Kidney glomerular epithelial cell (primary cell): ENCODE results near the gene HIRA.
"Not testable (repeated sequence)": the region's sequence is repeated elsewhere in the genome, so short reads cannot be mapped to it uniquely, and the experiment has no call there.

Source experiments
- DNase-seq: peaks from one replicate; lab custom pipeline; 2025; lab: John Stamatoyannopoulos, UW

The HIRA gene

DNA sequence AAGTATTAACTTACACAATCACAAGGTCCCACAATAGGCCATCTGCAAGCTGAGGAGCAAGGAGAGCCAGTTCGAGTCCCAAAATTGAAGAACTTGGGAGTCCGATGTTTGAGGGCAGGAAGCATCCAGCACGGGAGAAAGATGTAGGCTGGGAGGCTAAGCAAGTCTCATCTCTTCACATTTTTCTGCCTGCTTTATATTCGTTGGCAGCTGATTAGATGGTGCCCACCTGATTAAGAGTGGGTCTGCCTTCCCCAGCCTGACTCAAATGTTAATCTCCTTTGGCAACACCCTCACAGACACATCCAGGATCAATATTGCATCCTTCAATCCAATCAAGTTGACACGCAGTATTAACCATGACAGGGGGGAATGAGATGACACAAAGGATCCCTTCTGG lies 101.3 kb downstream of the HIRA start:
- DNase-seq: not testable (repeated sequence)

DNA sequence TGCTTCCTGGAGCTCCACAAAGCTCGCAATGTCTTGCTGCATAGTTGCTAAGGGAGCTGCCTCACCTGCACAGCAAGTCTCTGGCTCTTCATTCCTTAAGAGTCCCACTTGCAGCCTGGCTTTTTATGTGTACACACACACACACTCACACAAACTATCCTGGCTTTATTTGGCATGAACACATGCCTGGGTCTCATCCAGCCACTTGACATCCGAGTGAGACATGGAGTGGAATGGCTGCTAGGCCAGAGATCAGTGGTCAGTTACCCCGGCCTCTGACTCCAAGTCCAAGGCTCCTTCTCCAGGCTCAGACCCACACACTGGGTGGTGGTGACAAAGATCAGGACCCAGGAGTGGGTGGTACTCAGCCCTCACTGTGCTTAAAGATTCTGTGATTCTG lies 102.1 kb downstream of the HIRA start:
- no peak for DNase-seq

DNA sequence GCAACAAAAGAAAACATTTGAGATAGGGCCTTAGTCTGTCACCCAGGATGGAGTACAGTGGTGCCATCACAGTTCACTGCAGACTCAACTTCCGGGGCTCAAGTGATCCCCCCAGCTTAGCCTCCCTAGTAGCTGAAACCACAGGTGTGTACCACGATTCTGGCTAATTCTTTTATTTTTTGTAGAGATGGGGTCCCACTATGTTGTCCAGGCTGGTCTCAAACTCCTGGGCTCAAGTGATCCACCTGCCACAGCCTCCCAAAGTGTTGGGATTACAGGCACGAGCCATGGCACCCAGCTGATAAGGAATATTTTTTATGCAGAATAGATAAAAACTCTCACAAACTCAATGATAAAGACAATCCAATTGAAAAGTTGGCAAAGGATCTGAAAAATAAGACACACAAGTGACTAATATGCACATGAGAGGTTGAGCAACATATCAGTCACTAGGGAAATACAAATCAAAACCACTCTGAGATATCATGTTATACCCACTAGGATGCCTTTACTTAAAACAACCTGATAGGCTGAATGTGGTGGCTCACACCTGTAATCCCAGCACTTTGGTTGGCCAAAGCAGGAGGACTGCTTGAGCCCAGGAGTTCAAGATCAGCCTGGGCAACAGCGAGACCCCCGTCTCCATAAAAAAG lies 106.1 kb downstream of the HIRA start:
- no peak for DNase-seq

DNA sequence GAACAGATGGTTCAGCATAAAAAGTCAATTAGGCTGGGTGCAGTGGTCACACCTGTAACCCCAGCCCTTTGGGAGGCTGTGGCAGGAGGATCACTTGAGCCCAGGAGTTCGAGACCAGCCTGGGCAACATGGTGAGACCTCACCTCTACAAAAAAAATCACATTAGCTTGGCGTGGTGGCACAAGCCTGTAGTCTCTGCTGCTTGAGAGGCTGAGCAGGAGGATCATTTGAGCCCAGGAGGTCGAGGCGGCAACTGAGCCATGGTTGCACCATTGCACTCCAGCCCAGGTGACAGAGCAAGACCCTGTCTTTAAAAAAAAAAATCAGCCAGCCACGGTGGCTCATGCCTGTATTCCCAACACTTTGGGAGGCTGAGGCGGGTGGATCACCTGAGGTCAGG lies 108.1 kb downstream of the HIRA start:
- not testable (repeated sequence) for DNase-seq

DNA sequence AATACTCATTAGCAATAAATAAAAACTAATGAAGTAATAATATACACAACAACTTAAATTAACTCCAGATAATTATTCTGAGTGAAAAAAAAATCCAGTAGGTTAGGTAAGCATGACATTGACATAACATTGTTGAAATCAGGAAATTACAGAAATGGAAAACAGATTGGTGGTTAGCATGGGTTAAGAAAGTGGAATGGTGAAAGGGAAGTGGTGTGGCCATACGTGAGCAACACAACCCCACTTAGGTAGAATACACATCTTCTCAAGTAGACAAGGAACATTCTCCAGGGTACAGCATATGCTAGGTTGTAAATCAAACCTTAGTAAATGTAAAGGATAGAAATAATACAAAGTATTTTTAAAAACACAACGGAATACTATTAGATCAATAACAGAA lies 109.8 kb downstream of the HIRA start:
- DNase-seq: no peak

DNA sequence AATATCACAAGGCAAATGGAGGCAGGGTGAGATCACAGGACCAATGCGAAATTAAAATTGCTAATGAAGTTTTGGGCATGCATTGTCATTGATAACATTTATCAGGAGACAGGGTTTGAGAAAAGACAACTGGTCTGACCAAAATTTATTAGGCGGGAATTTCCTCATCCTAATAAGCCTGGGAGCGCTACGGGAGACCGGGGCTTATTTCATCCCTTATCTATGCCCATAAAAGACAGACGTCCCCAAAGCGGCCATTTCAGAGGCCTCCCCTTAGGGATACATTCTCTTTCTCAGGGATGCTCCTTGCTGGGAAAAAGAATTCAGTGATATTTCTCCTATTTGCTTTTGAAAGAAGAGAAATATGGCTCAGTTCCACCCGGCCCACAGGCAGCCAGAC lies 111.4 kb downstream of the HIRA start:
- not testable (repeated sequence) for DNase-seq

DNA sequence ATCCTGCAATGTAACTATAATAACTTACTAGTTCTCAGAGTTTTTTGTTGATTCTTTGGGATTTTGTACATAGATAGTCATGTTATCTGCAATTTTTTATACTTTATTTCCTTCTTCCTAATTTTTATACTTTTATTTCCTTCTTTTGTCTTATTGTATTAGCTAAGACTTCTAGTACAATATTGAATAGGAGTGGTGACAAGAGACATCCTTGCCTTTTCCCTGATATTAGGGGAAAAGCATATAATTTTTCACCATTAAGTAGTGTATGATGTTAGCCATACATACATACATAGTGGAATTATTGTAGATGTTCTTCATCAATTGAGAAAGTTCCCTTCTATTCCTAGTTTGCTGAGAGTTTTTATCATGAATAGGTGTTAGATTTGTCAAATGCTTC lies 112.3 kb downstream of the HIRA start:
- no peak for DNase-seq

DNA sequence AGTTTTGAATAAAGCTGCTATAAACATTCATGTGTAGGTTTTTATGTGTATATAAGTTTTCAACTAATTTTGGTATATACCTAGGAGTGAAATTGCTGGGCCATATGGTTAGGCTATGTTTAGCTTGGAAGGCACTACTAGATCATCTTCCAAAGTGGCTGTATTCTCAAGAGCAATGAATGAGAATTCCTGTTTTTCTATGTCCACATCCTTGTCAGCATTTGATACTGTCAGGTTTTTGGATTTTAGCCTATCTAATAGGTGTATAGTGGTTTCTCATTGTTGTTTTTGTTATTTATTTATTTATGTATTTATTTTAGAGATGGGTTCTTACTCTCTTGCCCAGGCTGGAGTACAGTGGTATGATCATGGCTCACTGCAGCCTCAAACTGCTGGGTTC lies 113.7 kb downstream of the HIRA start:
- DNase-seq: no peak

DNA sequence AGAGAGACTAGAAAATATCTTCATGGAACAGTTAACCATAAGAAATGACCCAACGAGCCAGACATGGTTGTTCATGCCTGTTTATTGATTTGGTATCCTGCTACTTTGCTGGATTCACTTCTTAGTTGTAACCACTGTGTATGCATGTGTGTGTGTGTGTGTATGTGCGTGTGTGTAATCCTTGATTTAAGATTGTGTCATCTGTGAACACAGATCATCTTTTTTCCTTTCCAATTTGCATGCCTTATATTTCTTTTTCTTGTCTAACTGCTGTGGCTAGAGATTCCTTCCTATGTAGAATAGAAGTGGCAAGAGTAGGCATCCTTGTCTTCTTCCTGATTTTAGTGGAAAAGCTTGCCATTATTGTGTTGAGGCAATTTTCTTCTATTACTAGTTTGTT lies 123.7 kb downstream of the HIRA start:
- no peak for DNase-seq

DNA sequence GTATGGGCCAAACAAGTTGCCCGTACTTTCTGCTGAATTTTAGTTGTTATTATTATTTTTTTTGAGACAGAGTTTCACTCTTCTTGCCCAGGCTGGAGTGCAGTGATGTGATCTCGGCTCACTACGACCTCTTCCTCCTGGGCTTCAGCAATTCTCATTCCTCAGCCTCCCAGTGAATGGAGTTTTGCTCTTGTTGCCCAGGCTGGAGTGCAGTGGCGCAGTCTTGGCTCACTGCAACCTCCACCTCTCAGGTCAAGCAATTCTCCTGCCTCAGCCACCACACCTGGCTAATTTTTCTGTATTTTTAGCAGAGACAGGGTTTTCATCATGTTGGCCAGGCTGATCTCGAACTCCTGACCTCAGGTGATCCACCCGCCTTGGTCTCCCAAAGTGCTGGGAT lies 125.0 kb downstream of the HIRA start:
- not testable (repeated sequence) for DNase-seq

DNA sequence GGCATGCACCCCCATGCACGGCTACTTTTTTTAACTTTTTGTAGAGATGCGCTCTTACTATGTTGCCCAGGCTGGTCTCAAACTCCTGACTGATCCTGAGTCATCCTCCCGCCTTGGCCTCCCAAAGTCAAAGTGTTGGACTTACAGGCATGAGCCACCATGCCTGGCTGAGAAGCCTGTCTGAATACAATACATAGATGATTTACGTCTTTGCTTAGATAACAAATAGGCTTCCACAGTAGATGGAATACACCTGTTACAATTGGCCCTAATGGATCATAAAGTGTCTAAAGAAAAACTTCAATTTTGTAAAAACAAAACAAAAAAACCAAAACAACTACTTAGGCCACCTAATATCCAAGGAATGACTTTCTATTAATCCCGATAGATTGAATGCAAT lies 127.0 kb downstream of the HIRA start:
- DNase-seq: no peak

DNA sequence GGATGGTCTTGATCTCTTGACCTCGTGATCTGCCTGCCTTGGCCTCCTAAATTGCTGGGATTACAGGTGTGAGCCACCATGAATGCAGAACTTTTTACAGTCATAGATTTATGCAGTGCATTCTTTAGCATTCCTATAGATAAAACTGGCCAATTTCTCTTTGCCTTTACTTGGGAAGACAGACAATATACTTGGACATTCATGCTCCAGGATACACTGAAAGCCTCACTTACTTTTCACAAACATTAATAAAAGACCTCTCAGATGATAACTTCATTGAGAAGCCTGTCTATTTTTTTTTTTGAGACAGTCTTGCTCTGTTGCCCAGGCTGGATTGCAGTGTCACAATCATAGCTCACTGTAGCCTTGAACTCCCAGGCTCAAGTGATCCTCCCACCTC lies 127.7 kb downstream of the HIRA start:
- DNase-seq: no peak

DNA sequence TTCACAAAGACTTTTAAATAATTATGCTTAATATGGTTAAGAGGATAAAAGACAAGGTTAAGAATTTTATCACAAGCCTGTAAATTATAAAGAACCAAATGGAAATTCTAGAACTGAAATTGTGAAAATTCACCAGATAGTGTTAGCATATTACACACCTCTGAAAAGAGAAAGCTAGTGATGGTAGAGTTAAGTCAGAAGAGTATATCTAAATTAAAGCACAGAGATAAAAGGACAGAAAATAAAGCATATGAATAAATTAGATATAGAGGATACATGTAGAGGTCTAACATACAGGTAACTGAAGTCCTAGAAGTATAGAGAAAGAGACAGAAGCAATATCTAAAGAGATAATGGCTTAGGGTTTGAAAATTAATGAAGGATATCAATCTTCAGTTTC lies 135.8 kb downstream of the HIRA start:
- DNase-seq: no peak

DNA sequence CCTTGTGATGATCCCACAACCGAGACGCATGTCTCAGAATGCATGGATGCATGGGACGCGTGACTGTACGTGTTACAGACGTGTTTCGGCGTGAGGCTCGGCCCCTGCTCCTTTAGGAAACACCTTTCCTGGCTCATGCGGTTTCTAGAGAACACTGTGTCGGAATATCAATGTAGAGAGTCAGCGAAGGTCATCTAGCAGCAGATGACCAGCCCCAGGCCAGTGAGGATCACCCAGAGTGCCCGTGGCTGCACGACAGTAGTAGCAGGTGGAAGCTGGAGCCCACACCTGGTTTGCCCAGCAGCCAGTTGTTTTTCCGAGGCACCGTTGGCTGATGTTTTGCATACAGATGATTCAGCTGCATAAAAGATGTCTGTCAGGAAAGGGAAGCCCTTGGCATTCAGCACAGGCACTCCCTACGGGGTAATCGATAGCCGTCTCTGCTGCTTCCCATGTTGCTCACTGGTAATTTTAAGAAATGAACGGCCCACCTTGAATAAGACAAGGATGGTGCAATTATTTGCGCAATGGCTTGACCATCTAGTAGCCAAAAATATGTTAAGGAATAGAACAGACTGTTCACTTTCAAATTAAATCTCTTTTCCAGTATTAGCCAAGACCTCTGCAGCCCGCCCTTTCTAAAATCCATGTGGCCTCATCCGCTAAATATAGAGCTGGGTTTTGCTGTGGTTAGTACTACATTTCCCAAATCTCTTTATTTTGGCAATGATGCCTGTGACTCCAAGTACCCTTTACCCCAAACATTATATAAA lies 138.9 kb downstream of the HIRA start:
- no peak for DNase-seq

DNA sequence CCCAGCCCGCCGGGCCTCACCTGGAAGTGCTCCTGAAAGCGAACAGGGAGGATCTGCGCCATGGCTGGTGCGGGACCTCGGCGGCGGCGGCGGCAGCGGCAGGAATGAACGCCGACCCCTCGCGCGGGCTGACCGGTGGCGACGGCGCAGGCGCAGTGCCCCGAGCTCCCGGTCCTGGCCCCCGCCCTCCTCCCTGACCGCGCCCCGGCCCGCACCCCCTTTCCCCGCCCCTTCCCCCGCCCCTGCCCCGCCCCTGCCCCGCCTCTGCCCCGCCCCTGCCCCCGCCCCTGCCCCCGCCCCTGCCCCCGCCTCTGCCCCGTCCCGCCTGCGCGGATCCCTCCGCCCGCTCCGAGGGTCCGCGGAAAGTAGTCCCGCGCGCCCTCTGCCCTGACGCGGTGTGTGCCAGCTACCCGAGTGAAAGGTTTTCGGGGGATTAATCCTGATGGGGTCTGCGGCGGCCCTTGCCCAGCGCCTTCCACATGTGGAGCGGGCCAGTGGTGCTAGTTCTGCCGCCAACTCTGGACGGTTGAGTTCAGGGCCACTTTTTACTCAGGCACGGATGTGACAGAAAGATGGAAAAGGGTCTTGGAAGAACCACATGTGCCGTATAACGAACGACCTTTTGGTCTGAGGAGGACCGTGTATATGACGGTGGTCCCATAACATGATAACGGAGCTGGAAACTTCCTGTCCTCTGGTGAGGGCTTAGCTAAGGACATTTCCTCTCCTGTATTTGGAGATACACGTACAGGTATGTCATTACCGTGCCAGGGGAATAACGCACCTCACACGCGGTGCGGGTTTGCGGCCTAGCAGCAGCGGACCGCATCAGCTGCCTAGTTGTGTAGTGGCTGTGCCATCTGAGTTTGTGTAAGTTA lies 139.7 kb downstream of the HIRA start, which contains the start of gene CLTCL1:
CLTCL1 (minus strand) TSS at position 140 of the 878 bp plus-strand sequence; CDS start at position 62, 78 bp downstream.
- DNase-seq: peak; percentile 52

DNA sequence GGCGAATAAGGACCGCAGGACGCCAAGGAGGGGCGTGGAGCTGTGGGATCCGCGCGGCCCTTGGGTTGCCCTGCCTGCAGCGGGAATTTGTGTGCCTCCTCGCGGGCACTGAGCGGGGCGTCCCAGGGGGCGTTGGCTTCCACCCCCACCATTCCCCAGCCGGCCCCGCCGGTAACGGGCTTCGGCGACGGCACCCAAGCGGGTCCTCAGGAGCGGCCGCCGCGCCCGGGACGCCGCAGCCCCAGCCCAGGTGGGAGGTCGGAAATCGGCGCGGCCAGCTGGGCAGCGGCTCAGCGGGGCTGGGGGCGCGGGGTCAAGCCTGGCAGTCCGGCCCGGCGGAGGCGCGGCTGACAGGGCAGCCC lies 140.3 kb downstream of the HIRA start:
- DNase-seq: no peak

DNA sequence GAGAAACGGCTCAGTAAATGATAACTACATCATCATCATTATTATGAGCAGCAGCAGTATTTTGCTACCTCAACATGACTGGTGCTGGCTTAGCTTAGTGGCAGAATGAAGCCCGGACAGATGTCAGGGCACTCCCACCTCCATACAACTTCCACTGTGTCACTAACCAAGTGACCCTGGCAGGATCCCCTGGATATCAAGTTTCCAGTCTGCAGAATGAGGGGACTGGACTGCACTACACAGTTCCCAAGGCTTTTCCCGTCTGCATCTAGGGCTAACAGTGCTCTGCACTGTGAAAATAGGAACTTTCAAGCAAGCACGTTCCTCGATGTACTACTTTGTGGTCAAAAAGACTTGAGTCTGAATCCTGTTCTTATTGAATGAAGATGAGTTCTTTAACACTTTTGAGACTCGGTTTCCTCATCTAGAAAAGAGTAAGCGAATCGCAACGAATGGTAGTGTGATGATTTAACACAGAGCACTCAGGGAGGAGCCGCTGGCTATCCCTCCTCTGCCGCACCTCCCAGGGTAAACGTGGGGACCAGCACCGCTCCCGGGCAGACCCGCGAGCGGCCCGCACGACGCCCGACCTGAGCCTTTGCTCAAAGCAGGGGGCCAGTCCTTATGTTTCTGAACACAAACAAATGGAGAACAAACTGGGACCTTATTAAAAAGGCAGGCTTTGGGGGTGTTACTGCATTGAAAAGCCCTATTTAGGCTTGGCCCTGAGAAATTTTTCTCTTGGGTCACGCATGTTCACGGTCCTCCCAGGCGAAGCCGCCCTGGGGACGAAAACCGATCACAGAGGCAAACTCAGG lies 140.9 kb downstream of the HIRA start:
- no peak for DNase-seq

DNA sequence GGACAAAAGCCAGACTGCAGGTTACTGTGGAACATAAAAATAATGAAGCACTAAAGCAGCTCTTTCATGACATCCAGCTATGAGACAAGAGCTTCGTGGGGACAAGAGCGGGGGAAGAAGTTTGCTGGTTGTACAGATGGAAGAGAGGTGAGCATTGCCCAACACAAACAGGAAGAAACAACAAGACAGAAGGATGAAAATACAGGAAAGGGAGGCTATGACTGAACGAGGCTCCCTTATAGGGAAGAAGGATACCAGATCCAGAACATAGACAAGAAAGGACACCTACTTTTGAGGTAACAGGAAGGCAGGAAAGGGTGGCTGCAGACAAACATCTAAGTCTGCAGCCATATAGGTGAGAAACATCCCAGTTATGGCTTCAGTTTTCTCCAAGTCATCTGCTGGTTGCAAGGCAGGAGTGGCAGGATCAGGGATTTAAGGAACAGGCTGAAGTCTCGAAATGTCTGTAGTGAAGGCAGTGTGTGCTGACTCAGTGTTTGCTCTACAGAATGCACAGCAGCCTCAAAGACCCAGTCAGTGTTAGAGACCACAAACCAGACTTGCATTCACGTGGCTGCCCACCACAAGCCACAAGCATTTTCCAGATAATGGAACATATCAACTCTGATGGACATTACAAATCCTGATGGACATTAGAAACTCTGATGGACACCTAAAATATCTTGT lies 141.9 kb downstream of the HIRA start:
- DNase-seq: peak; percentile 56

DNA sequence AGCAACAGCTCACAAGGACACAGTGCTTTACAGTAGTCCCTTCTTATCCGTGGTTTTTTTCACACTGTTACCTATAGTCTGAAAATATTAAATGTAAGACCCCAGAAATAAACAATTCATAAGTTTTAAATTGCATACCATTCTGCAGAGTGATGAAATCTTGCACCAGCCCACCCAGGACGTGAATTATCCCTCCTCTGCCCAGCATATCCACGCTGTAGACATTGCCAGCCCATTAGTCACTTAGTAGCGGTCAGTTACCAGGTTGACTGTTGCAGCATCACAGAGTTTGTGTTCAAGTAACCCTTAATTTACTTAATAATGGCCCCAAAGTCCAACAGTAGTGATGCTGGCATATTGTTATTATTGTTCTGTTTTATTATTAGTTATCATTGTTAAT lies 143.6 kb downstream of the HIRA start:
- DNase-seq: peak; percentile 68

DNA sequence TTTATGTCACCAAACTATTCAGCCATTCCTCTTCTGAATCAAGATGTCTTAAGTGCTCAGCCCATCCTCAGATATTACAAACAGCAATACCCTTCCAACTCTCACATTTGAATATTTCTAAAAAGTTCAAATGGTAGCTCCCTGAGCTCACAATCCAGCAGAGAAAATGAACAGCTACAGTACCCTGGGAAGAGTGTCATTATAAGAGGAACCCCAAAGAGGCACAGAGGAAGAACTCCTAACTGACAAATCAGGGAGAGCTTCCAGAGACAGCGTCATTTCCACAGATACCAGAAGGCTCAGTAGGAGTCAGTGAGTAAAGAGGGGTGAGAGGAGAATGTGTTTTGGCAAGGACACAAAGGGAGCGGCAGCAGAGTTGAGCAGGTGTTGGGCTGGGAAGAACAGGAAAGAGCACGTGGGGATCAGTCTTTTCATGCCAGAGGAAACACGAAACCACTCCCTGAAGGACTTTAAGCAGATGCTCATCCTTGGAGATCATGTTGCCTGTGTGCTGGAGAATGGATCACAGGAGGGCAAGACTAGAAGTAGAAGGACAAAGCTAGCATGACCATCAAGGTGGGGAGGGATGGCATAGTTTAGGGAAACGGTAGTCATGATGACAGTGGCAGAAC lies 144.3 kb downstream of the HIRA start:
- DNase-seq: peak; percentile 7

DNA sequence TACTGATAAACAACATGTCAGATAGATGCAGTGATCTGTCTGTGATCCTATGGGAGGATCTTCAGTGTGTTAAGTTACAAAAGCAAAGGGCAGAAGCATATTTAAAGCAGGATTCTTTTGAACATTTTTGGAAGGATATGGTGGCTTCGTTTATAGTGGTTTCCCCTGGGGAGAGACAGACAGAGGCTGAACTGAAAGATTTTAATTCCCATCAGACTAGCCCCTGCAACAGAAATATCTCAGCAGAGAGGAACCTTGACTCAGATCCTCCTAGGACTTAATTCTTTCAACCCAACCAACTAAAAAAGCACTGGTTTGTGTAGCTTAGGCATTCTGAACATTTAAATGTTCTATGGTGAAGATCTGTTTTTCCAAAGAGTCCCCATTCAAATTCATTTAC lies 145.7 kb downstream of the HIRA start:
- no peak for DNase-seq
